ENCODE measurements around the gene FNDC3A. TPM values are rescaled to one million over a fixed set of nuclear protein-coding genes. Genes with fewer than 3 reads are reported as not detected.

FNDC3A gene
- total RNA-seq, 2 experiments from 2014 or later: 25.7 to 26.6 TPM

DNA sequence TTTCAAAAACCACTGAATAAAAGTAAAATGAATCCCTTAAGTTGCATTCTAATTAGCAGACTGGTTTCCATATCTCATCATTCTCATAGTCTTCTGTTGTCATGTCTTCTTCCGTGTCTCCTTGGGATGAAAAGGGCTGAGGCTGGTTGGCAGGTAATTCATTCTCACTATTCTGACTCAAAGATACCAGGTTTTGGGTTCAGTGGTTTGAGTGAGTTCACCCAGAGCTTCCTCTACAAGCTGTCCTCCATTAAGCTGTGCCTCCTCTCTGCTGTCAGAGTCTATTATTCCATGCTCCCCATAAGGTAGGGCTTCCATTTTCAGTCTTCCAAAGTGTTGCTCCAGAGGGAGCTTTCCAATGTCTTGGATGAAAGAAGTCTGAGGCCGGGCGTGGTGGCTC lies 68.3 kb downstream of the FNDC3A start:
- no peak for DNase-seq
- ChIA-PET POLR2A (no interaction called here), CTCF (no interaction called here)
- Mint-ChIP-seq H3K36me3 (ENCODE audit: low read depth) (peaks cover 34% of the 10 kb centered on the region), H3K9me3 (peaks cover 5% of the 10 kb centered on the region), H3K4me1 (ENCODE audit: low read depth) (peaks cover 11% of the 10 kb centered on the region), H3K4me3 (no peak overlapping the region), H3K27me3 (no peaks in the 10 kb centered on the region), H3K27ac (no peak overlapping the region)
- peak; percentile 37 for ATAC-seq
- intact Hi-C loops (cut with micrococcal nuclease): no loop called here
- TF ChIP-seq CTCF (IDR thresholded peaks at IDR 0.05): no peak

DNA sequence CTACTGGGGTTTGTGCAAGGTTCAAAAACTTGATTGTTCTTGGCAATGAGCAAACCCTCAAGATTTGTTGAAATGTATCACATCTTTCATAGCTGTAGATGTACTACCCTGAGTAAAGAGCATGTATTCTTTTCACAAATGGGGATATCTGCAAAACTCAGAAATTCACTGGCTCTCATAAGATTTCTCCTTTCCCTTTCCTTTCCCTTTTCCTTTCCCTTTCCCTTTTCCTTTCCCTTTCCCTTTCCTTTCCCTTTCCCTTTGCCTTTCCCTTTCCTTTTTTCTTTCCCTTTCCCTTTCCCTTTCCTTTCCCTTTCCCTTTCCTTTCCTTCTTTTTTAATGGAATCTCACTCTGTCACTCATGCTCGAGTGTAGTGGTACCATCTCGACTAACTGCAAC lies 69.1 kb downstream of the FNDC3A start:
- Mint-ChIP-seq H3K27ac (no peak overlapping the region), H3K4me1 (ENCODE audit: low read depth) (peaks cover 13% of the 10 kb centered on the region), H3K27me3 (no peaks in the 10 kb centered on the region), H3K9me3 (peaks cover 8% of the 10 kb centered on the region), H3K4me3 (no peak overlapping the region), H3K36me3 (ENCODE audit: low read depth) (peaks cover 35% of the 10 kb centered on the region)
- CTCF ChIA-PET: no interaction called here
- intact Hi-C loops (cut with micrococcal nuclease): no loop called here
- no peak for DNase-seq
- POLR2A ChIA-PET: no interaction called here
- no peak for TF ChIP-seq CTCF (IDR thresholded peaks at IDR 0.05)
- ATAC-seq: no peak

GRCh38 chr13:49046002-49046401 lies 70.3 kb downstream of the FNDC3A start:
- intact Hi-C loops (cut with micrococcal nuclease): no loop called here
- H3K27ac Mint-ChIP-seq: no peak overlapping the region
- ATAC-seq (no peak), DNase-seq (no peak)
- CTCF ChIA-PET: interaction anchor here (0.9 kb wide), 1 partner anchor 315 kb away, joined by 3 read pairs; no protein-coding TSS in a partner anchor
- peaks cover 46% of the 10 kb centered on the region for H3K36me3 Mint-ChIP-seq (ENCODE audit: low read depth)
- H3K9me3 Mint-ChIP-seq: peaks cover 10% of the 10 kb centered on the region
- H3K4me3 Mint-ChIP-seq: no peak overlapping the region
- TF ChIP-seq CTCF (IDR thresholded peaks at IDR 0.05): no peak
- POLR2A ChIA-PET: no interaction called here
- no peaks in the 10 kb centered on the region for H3K27me3 Mint-ChIP-seq
- H3K4me1 Mint-ChIP-seq (ENCODE audit: low read depth): peaks cover 16% of the 10 kb centered on the region

- POLR2A ChIA-PET: no interaction called here
- no peak for DNase-seq
- no peak for ATAC-seq
- Mint-ChIP-seq H3K27me3 (no peaks in the 10 kb centered on the region), H3K9me3 (peaks cover 10% of the 10 kb centered on the region), H3K36me3 (ENCODE audit: low read depth) (peaks cover 47% of the 10 kb centered on the region), H3K27ac (no peak overlapping the region), H3K4me1 (ENCODE audit: low read depth) (peaks cover 17% of the 10 kb centered on the region), H3K4me3 (no peak overlapping the region)
- intact Hi-C loops (cut with micrococcal nuclease): no loop called here
- no peak for TF ChIP-seq CTCF (IDR thresholded peaks at IDR 0.05)
- CTCF ChIA-PET: interaction anchor here (0.9 kb wide), 1 partner anchor 315 kb away, joined by 3 read pairs; no protein-coding TSS in a partner anchor
Observed at GRCh38 chr13:49046519-49046918, 70.8 kb downstream of the FNDC3A start.

GRCh38 chr13:49052813-49053212 lies 77.1 kb downstream of the FNDC3A start:
- ATAC-seq (no peak), DNase-seq (no peak)
- no peak overlapping the region for H3K27ac Mint-ChIP-seq
- ChIA-PET CTCF (no interaction called here), POLR2A (no interaction called here)
- no peak for TF ChIP-seq CTCF (IDR thresholded peaks at IDR 0.05)
- no peaks in the 10 kb centered on the region for H3K27me3 Mint-ChIP-seq
- peaks cover 10% of the 10 kb centered on the region for H3K9me3 Mint-ChIP-seq
- H3K36me3 Mint-ChIP-seq (ENCODE audit: low read depth): peaks cover 37% of the 10 kb centered on the region
- intact Hi-C loops (cut with micrococcal nuclease): no loop called here
- no peak overlapping the region for H3K4me3 Mint-ChIP-seq
- peaks cover 19% of the 10 kb centered on the region for H3K4me1 Mint-ChIP-seq (ENCODE audit: low read depth)

Measured in activated CD8-positive, alpha-beta T cell treated with anti-CD3 and anti-CD28 coated beads for 36 hours (primary cell).